HG03575 (cell line): ENCODE data around the gene TNKS1BP1.
"Not testable (repeated sequence)": the region's sequence is repeated elsewhere in the genome, so short reads cannot be mapped to it uniquely, and the experiment has no call there.

Source experiments
- ATAC-seq: cut with Tn5 transposase; IDR thresholded peaks from one replicate; pipeline ENCODE4 v1.9.1; 2021; ENCODE audit not compliant: unreplicated experiment, insufficient number of reproducible peaks, low FRiP score; ENCODE audit errors: extremely low read depth

Gene TNKS1BP1

GRCh38 chr11:57324886-57325734 lies at the start of gene TNKS1BP1:
Gene TNKS1BP1 (minus strand): TSS chr11:57324952. CDS start chr11:57321885, 3,067 bp downstream.
- peak; percentile 85 for ATAC-seq

DNA sequence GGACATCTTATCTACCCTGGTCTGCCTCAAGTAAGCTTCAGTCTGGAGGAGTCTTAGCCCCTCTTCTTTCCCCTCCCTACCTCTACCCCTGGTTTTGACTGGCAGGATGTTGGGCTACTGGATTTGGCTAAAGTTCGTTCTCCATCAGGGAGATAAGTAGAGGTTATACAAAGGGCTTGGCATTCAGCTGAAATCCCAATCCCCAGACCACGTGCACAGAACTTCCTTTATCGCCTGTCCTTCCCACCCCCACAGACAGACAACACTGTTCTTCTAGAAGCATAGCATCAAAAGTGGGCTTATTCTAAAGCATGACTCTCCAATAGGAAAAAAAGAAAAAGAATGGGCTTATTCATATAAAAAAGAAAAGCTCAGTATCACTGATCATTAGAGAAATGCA lies 48.4 kb upstream of the TNKS1BP1 start:
- no peak for ATAC-seq

DNA sequence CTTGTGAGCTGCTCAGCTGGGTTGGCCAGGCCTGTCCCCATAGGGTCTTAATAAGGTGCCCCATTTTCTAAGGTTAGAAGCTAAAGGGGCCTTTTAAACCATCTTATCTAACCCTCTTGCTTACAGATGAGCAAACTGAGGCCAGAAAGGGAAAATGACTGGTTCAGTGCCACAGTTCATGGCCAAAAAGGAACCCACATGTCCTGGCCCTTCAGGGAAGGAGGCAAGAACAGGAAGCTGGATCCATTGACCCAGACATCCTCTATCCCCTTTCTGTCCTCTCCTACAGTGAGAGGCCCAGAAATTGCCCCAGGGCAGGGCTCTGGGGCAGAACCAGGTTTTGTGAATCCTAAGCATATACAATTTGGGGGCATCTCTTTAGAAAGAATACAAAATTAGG lies 46.2 kb upstream of the TNKS1BP1 start:
- no peak for ATAC-seq

DNA sequence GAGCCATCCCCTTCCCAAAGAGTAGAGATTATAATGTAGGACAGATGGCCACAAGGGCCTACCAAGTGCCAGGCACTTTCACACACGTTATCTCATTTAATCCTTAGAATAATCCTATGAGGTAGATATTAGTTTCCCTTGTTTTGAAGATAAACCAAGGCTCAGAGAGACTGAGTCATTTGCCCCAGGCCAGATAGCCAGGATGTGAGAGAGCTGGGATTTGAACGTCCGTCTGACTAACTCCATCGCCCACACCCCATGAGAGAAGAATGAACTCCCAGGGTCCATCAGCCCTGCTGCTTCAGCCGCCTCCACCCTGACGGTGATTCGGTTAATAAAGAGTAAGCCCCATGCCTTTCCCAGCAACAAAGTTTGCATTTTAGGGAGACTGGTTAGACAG lies 45.5 kb upstream of the TNKS1BP1 start:
- ATAC-seq, result no peak

- no peak for ATAC-seq
Measured at GRCh38 chr11:57368845-57369232, 44.1 kb upstream of the TNKS1BP1 start.

DNA sequence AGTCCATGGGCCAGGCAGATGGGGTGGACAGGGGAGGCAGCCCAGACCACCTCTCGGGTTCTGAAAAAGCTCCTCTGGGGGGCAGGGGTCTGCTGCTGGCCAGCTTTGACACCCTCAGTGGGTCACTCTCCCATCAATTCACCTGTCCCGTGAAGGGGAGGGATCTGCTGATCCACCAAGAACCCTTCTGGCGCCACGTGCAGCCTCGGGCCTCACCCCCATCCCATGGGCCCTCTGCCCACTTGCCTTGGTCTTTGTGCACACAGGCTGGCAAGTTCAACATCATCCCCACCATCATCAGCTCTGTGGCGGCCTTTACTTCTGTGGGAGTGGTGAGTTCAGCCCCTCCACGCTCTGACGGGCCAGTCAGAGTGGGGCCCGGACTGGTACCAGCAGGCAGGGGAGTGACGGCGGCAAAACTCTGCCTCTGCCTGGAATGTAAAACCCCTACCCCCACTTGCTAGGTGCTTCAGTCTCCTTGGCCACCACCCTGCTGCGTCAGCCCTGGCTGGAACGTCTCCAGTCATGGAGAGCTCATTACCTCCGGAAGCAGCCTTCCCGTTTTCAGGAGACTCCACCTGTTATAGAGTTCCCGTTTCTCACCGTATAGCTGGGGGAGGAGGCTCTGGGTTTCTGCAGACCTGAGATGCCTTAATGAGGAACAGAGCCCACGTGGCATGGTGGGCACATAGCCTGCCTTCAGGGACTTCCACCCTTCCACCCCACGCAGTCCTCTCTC lies 43.5 kb upstream of the TNKS1BP1 start:
- no peak for ATAC-seq

- no peak for ATAC-seq
Measured at GRCh38 chr11:57364851-57365660, 40.3 kb upstream of the TNKS1BP1 start.

GRCh38 chr11:57363131-57364080 lies 38.7 kb upstream of the TNKS1BP1 start:
- ATAC-seq, result no peak

DNA sequence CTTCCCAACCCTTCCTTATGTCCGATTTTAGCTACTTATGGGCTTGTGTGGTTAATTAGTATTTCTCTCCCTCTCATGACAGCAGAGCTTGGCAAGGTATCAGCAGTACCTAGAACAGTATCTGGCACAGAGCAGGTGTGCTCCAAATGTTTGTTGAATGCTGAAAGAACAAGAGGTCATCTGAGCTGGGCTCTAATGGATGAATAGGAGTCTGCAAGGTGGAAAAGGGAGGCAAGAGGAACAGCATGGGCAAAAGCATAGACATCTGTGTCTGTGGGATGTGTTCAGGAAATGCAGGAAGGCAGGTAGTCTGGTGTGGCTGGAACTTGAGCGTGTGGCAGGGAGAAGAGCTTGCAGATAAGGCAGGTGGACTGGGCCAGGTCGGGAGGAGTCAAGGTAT lies 37.2 kb upstream of the TNKS1BP1 start:
- ATAC-seq, result no peak

- not testable (repeated sequence) for ATAC-seq
Measured at GRCh38 chr11:57361420-57361819, 36.7 kb upstream of the TNKS1BP1 start.

GRCh38 chr11:57360991-57361390 lies 36.2 kb upstream of the TNKS1BP1 start:
- ATAC-seq, result no peak

GRCh38 chr11:57359896-57360690 lies 35.3 kb upstream of the TNKS1BP1 start:
- no peak for ATAC-seq

DNA sequence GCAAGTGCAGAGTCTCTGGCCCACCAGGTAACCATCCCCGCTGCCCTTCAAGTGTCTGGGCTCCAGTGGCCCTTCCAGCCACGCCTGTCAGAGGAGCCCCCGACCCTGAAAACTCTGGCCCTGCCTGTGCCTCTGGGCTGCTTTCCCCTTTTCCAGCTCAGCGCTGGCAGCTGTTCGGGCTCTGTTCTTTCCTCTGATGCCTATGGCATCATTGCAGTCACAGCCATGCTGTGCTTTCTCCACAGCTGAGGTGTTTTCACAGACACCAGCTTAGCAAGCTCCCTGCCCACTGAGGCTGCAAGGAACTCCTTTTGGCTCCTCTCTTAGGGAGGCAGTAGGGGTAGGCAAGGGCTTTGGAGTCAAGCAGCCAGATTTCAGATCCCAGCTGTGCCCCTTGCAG lies 34.6 kb upstream of the TNKS1BP1 start:
- no peak for ATAC-seq

GRCh38 chr11:57358991-57359390 lies 34.2 kb upstream of the TNKS1BP1 start:
- no peak for ATAC-seq

DNA sequence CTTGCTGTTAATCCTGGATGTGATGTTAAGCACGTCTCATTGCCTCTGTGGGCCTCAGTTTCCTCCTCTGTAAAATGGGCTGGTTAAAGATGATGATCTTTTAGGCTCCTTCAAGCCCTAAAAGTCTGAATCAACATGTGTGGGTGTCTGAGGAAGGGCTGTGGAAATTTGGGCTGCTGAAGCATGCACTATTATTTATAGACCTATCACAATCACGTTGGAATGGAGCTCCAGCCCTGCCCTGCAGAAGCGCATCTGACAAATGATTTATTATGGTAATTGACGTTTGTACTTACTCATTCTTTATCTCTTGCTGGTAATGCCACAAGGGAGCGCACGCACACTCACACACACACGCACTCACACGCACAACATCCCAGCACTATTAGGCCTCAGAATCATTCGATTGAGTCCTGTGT lies 33.8 kb upstream of the TNKS1BP1 start:
- ATAC-seq, result no peak

DNA sequence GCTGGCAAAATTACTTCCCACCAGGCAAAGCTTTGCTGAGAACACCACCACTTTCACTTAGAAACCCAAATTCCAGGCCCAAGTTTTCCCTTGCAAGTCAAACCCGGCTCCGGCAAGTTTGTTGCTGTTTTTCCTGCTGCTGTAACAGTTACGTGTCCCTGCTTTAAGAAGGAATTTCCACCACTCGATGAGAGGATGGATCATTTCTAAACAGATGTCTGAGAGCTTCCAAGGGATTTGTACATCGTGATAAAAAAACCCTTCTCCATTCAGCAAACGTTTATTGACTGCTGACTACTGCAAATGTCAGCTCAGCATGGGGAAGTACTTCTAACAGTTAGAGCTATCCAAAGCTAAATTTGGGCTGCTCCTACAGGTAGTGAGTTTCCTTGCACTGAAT lies 33.1 kb upstream of the TNKS1BP1 start:
- ATAC-seq, result no peak

- ATAC-seq, result no peak
Measured at GRCh38 chr11:57357310-57357709, 32.6 kb upstream of the TNKS1BP1 start.

GRCh38 chr11:57356268-57356667 lies 31.5 kb upstream of the TNKS1BP1 start:
- no peak for ATAC-seq
